Myometrial cell (primary cell): ENCODE results near the gene GPRC5D. TPM values are rescaled to one million over a fixed set of nuclear protein-coding genes. Genes with fewer than 3 reads are reported as not detected.

Experiments
- total RNA-seq: library from RNA; depleted of rRNA; stranded (reverse); fragments of >200 nt; gene quantifications from 2 replicates; pipeline ENCODE4 v1.2.3, GENCODE V29; 2015

The GPRC5D gene
- not detected in 2 replicates for total RNA-seq

GRCh38 chr12:12952036-12952435 lies at the start of gene GPRC5D:
Gene GPRC5D (minus strand): TSS chr12:12952170. CDS start chr12:12950384, 1,786 bp downstream.

GRCh38 chr12:12999959-13000615 lies 48.1 kb upstream of the GPRC5D start, which contains the start of gene HEBP1:
Gene HEBP1 (minus strand): TSS chr12:13000265. CDS start chr12:13000114, 151 bp downstream.

GRCh38 chr12:12891080-12891880 lies 60.7 kb downstream of the GPRC5D start, which contains the start of gene GPRC5A:
Gene GPRC5A (plus strand): TSS chr12:12891562. CDS start chr12:12908250, 16,688 bp downstream.

Other genes with a start within 250 kb of the GPRC5D start
- 21.0 and 22.7 TPM in 2 replicates for gene CDKN1B, start 234.8 kb downstream of the GPRC5D start, total RNA-seq
- 6.6 and 7.6 TPM in 2 replicates for gene APOLD1, start 166.5 kb downstream of the GPRC5D start, total RNA-seq
- 84.7 and 96.3 TPM in 2 replicates for gene DDX47, start 138.8 kb downstream of the GPRC5D start, total RNA-seq
- gene GPRC5A, start 60.6 kb downstream of the GPRC5D start, total RNA-seq, result 93.8 and 116 TPM in 2 replicates
- gene HEBP1, start 48.1 kb upstream of the GPRC5D start, total RNA-seq, result 8.6 and 9.0 TPM in 2 replicates
- 4.9 and 5.8 TPM in 2 replicates for gene FAM234B, start 92.2 kb upstream of the GPRC5D start, total RNA-seq
- gene GSG1, start 151.5 kb upstream of the GPRC5D start, total RNA-seq, result not detected in 2 replicates
- 229 and 483 TPM in 2 replicates for gene EMP1, start 244.6 kb upstream of the GPRC5D start, total RNA-seq